GM12892 (cell line): Measurements from ENCODE around the gene QRICH1.

Experiments used
- POLR2A ChIP-seq: IDR thresholded peaks from 2 replicates; pipeline ENCODE4 v1.6.1; 2011; ENCODE audit warnings: low read depth, low read length, control low read depth
- POLR2AphosphoS5 ChIP-seq: IDR thresholded peaks from 2 replicates; pipeline ENCODE4 v1.6.1; 2011; ENCODE audit warnings: low read depth, low read length, control low read depth

GRCh38 chr3:49112262-49112661 lies 18.4 kb upstream of the QRICH1 start:
- TF ChIP-seq POLR2AphosphoS5 (no peak), POLR2A (no peak)
